PFSK-1 (cell line): ENCODE results near the gene CASK.

ENCODE experiments used
- FOXP2 ChIP-seq: optimal IDR thresholded peaks from 2 replicates; pipeline ENCODE3; 2011; ENCODE audit warnings: borderline replicate concordance, control low read depth, inconsistent platforms; ENCODE audit not compliant: insufficient read depth; ENCODE audit errors: extremely low read length, extremely low read depth
- POLR2AphosphoS5 ChIP-seq: IDR thresholded peaks from 2 replicates; pipeline ENCODE4 v1.6.1; 2012; ENCODE audit warnings: low read depth, mild to moderate bottlenecking, control low read depth, low read length, moderate library complexity
- REST ChIP-seq, 2 experiments: IDR thresholded peaks; 2 replicates each; pipeline versions ENCODE4 v1.6.1 to v1.8.0; 2011 to 2012; ENCODE audit warnings: low read depth in 2 of 2, low read length in 2 of 2, control low read depth in 1 of 2, inconsistent platforms in 1 of 2, mild to moderate bottlenecking in 1 of 2, moderate library complexity in 1 of 2; ENCODE audit not compliant: insufficient read depth in 1 of 2
- SIN3A ChIP-seq: IDR thresholded peaks from 2 replicates; pipeline ENCODE4 v1.6.1; 2012; ENCODE audit warnings: mild to moderate bottlenecking, low read length, moderate library complexity, borderline replicate concordance; ENCODE audit not compliant: insufficient read depth
- TAF1 ChIP-seq: IDR thresholded peaks from 2 replicates; pipeline ENCODE4 v1.6.1; 2012; ENCODE audit warnings: low read length, control low read depth, borderline replicate concordance; ENCODE audit not compliant: insufficient read depth

Gene CASK

GRCh38 chrX:41677183-41678060, 245.9 kb downstream of the CASK start:
- TF ChIP-seq SIN3A = no peak
- no peak for TF ChIP-seq FOXP2
- TF ChIP-seq TAF1 = no peak
- no peak for TF ChIP-seq POLR2AphosphoS5
- no peak for TF ChIP-seq REST (IDR thresholded peaks at IDR 0.05; ENCODE audit: insufficient read depth in 1 of 2, low read depth in 2 of 2, low read length in 2 of 2)

- TF ChIP-seq TAF1 = no peak
- no peak for TF ChIP-seq REST (IDR thresholded peaks at IDR 0.05; ENCODE audit: insufficient read depth in 1 of 2, low read depth in 2 of 2, low read length in 2 of 2)
These were observed 250.7 kb downstream of the CASK start for GRCh38 chrX:41672643-41673042.

- TF ChIP-seq TAF1 (no peak), POLR2AphosphoS5 (no peak), SIN3A (no peak), FOXP2 (no peak), REST (IDR thresholded peaks at IDR 0.05; ENCODE audit: insufficient read depth in 1 of 2, low read depth in 2 of 2, low read length in 2 of 2) (no peak)
These were observed 252.3 kb downstream of the CASK start for GRCh38 chrX:41671082-41671481.

- TF ChIP-seq REST (IDR thresholded peaks at IDR 0.05; ENCODE audit: insufficient read depth in 1 of 2, low read depth in 2 of 2, low read length in 2 of 2) (no peak), FOXP2 (no peak), TAF1 (no peak), SIN3A (no peak), POLR2AphosphoS5 (no peak)
These were observed 253.2 kb downstream of the CASK start for GRCh38 chrX:41670112-41670511.

GRCh38 chrX:41667631-41668030, 255.7 kb downstream of the CASK start:
- TF ChIP-seq SIN3A = no peak
- no peak for TF ChIP-seq POLR2AphosphoS5
- TF ChIP-seq FOXP2 = no peak
- no peak for TF ChIP-seq REST (IDR thresholded peaks at IDR 0.05; ENCODE audit: insufficient read depth in 1 of 2, low read depth in 2 of 2, low read length in 2 of 2)
- no peak for TF ChIP-seq TAF1
